Measurements from ENCODE around the gene PIP5K1C.

The PIP5K1C gene

GRCh38 chr19:3700242-3701032, at the start of gene PIP5K1C:
TSS of gene PIP5K1C (minus strand) at chr19:3700468. CDS start at chr19:3700390, 78 bp downstream.
- peak; percentile 48 for DNase-seq

- no peak for DNase-seq
These were observed 48.7 kb upstream of the PIP5K1C start for GRCh38 chr19:3748965-3749364.

- no peak for DNase-seq
These were observed 46.2 kb upstream of the PIP5K1C start for GRCh38 chr19:3746371-3747056.

GRCh38 chr19:3745363-3746045, 45.2 kb upstream of the PIP5K1C start:
- no peak for DNase-seq

GRCh38 chr19:3743486-3743885, 43.2 kb upstream of the PIP5K1C start:
- DNase-seq = no peak

- no peak for DNase-seq
These were observed 40.2 kb upstream of the PIP5K1C start for GRCh38 chr19:3740431-3740830.

- DNase-seq = no peak
These were observed 38.4 kb upstream of the PIP5K1C start for GRCh38 chr19:3738477-3739220.

GRCh38 chr19:3737487-3738205, 37.4 kb upstream of the PIP5K1C start:
- no peak for DNase-seq

GRCh38 chr19:3736106-3736724, 35.9 kb upstream of the PIP5K1C start:
- DNase-seq = no peak

GRCh38 chr19:3734310-3734600, 34.0 kb upstream of the PIP5K1C start:
- no peak for DNase-seq

GRCh38 chr19:3733549-3734309, 33.5 kb upstream of the PIP5K1C start:
- DNase-seq = no peak

- no peak for DNase-seq
These were observed 31.8 kb upstream of the PIP5K1C start for GRCh38 chr19:3732108-3732507.

GRCh38 chr19:3730457-3730958, 30.2 kb upstream of the PIP5K1C start:
- DNase-seq = no peak

GRCh38 chr19:3725640-3726310, 25.5 kb upstream of the PIP5K1C start:
- no peak for DNase-seq

- no peak for DNase-seq
These were observed 24.9 kb upstream of the PIP5K1C start for GRCh38 chr19:3725121-3725520.

- DNase-seq = no peak
These were observed 23.6 kb upstream of the PIP5K1C start for GRCh38 chr19:3723883-3724282.

GRCh38 chr19:3723110-3723488, 22.8 kb upstream of the PIP5K1C start:
- DNase-seq = no peak

- no peak for DNase-seq
These were observed 22.3 kb upstream of the PIP5K1C start for GRCh38 chr19:3722443-3723109.

GRCh38 chr19:3721887-3722442, 21.7 kb upstream of the PIP5K1C start:
- DNase-seq = no peak

All from NCI-H748 treated with DMSO at 0.1 percent for 48 hours (cell line).